GM12872 (cell line): ENCODE data around the gene LRFN2.

Experiments used
- TF ChIP-seq, protein P1 (sequence below): IDR thresholded peaks from 3 replicates; pipeline ENCODE4 v1.5.1; 2011; ENCODE audit warnings: low read depth, mild to moderate bottlenecking, low read length, moderate library complexity; ENCODE audit not compliant: insufficient read depth

Gene LRFN2

DNA sequence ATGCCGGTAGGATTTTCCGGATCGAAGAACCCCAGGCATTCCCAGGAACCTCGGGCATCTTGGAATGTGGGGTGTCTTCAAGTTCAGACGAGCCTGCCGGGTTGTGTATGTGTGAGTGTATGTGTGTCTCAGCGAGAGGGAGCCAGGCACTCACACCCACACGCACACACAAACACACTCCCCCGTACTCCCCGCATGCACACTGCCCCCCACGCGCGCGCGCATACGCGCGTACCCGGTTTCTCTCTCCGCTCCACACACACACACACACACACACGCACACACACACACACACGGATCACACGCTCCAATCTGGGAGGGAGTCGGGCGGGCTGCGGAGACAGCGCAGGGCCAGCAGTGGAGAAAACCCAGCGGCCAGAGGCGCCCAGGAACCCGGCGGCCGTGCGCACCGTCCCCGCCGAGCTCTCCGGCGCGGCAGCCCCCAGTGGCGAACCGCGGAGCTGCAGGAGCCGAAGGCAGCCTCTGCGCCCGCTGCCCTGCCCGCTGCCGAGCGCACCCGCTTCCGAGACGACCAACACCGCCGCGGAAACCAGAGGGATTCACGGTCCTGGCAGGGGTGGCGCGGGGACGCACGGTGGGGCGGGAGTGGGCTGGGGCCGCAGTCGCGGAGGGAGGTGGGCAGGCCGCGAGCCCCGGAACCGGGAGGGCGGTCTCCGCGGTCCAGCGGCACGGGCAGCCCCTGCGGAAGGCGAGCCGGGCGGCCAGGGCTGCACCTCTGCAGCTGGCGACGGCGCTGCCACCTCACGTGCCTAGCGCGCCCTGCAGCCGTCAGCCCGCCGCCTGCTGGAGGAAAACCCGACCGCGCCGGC lies at the start of gene LRFN2:
Gene LRFN2 (minus strand): TSS at position 125 of the 830 bp plus-strand sequence.
- TF ChIP-seq, protein P1, sequence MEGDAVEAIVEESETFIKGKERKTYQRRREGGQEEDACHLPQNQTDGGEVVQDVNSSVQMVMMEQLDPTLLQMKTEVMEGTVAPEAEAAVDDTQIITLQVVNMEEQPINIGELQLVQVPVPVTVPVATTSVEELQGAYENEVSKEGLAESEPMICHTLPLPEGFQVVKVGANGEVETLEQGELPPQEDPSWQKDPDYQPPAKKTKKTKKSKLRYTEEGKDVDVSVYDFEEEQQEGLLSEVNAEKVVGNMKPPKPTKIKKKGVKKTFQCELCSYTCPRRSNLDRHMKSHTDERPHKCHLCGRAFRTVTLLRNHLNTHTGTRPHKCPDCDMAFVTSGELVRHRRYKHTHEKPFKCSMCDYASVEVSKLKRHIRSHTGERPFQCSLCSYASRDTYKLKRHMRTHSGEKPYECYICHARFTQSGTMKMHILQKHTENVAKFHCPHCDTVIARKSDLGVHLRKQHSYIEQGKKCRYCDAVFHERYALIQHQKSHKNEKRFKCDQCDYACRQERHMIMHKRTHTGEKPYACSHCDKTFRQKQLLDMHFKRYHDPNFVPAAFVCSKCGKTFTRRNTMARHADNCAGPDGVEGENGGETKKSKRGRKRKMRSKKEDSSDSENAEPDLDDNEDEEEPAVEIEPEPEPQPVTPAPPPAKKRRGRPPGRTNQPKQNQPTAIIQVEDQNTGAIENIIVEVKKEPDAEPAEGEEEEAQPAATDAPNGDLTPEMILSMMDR, result peak; percentile 72

DNA sequence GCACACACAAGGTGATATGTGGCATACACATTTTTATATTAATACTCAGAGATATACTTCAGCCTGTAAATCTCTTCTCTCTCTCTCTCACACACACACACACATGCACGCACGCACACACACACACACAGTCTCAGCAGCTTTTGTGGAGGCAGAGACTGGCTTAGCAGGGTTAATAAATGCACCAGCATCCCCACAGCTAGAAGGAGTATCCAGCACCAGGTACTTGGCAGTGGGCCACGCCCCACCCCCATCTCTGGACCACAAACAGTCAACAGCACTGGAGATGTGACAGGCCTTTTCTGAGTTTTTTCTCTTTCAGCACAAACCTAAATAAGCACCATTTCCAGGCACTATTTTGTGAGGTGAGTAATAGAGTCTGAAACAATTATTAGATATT lies 47.3 kb upstream of the LRFN2 start:
- TF ChIP-seq, protein P1, result no peak

DNA sequence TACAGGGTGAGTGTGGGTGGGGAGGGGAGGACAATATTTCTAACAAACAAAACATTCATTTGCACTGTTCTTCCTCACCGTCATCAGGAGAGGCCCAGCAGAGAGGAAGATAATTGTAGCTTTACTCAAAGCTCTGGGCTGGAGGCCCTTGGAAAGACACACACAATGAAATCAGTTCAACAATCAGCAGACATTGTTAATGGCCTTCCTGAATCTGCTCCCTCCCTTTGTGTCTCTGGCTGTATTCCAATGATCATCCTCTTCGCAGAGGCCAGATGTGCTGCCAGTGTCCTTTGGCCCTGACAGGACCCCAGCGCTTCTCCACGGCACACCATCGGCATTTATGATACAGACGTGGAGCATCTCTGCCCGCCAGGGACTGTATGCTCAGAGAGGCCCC lies 44.6 kb upstream of the LRFN2 start:
- TF ChIP-seq, protein P1, result no peak

DNA sequence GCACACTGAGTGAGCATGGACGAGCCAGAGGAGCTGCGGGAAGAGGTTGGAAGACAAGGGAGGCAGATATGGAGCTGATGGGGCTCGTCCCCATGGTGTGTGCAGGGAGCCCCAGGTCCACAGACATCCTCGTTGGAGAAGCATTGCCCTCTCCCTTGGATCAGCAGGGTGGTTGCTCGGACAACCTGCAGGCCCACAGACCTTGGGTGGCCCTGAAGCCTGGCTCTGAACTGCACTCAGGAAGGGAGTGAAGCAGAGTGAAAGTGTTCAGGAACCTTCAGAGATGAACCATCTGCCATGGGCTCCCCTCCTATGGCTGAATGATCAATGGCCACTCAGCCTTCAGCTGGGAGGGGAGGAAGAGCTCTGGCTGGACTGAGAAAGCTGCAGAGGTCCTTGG lies 43.3 kb upstream of the LRFN2 start:
- TF ChIP-seq, protein P1, result no peak

DNA sequence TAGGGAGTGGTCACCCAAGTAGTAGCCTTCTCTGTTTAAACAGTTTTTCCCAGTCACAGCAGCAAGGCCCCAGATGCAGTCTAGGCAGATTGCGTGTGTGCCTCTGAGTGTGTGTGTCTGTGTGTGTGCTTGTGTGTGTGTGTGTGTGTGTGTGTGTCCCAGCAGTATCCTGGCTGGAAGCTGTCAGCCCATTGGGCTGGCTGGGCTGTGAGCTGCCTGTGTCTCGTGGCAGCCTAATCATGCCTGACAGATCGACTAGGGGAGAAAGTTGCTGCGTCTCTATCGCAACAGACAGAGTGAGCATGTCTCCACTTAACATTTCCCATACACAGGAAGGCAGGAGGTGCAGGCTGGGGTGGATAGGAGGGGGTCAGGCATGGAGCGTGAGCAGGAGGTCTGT lies 42.9 kb upstream of the LRFN2 start:
- TF ChIP-seq, protein P1, result no peak

DNA sequence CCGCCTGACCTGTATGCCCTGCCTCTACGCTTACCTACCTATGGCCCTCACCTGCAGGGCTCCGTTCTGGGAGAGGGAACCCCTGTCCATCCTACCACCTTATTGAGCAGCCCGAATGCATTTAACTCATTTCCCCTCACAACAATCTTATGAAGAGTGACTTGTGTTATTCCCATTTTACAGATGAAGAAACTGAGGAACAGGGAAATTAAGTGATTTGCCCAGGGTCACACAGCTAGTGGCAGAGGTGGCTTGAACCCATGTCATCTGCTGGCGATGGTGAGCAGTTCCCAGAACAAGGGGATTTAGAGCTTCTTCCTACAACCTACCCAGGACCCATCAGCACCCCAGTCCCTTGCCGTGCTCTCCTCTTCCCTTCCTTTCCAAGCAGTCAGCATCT lies 42.3 kb upstream of the LRFN2 start:
- TF ChIP-seq, protein P1, result no peak

DNA sequence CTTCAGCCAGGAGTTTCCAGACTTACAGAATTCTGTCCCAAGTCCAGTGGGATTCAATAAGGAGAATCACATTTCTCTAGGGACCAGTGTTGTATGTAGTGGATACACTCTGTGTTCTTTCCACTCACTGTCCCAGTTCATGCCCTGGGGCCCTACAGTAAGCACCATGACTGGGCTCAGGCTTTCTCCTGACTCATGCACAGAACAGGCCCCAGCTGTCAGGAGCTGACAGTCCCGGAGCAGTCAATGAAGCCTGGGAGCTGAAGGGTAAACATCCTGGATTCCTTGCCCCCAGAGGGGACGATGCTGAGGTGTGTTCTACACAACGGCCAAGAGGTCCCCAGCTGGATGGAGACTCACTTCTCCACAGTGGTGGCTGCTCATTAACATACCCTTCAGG lies 40.2 kb upstream of the LRFN2 start:
- TF ChIP-seq, protein P1, result no peak
